Fibroblast of villous mesenchyme (primary cell): ENCODE data around the gene FOXO3. TPM values are rescaled to one million over a fixed set of nuclear protein-coding genes. Genes with fewer than 3 reads are reported as not detected.

Experiments
- DNase-seq: peaks from one replicate; pipeline ENCODE4 v3.0.0-alpha.2; 2010; ENCODE audit warnings: low read depth
- H3K4me3 ChIP-seq: 2 replicates; pipeline ENCODE4 v1.5.1; 2011; ENCODE audit warnings: low read depth, mild to moderate bottlenecking, low read length
- CTCF ChIP-seq: IDR thresholded peaks from 2 replicates; pipeline ENCODE4 v1.5.1; 2012; ENCODE audit warnings: low read depth, mild to moderate bottlenecking, low read length; ENCODE audit not compliant: insufficient read depth
- total RNA-seq: library from RNA; depleted of rRNA; stranded (reverse); fragments of >200 nt; gene quantifications from 2 replicates; pipeline ENCODE4 v1.2.3, GENCODE V29; 2012

Gene FOXO3
- total RNA-seq, 1 donor: 43.2 TPM

GRCh38 chr6:108544606-108545005 lies 16.1 kb upstream of the FOXO3 start:
- H3K4me3 ChIP-seq: no peak overlapping the region
- peak; percentile 64 for DNase-seq
- no peak for TF ChIP-seq CTCF

GRCh38 chr6:108546079-108547049 lies 14.4 kb upstream of the FOXO3 start:
- no peak for TF ChIP-seq CTCF
- H3K4me3 ChIP-seq: no peak overlapping the region
- no peak for DNase-seq

- H3K4me3 ChIP-seq: no peak overlapping the region
- TF ChIP-seq CTCF: no peak
- no peak for DNase-seq
These were observed 11.5 kb upstream of the FOXO3 start for GRCh38 chr6:108549241-108549640.

GRCh38 chr6:108549741-108550140 lies 11.0 kb upstream of the FOXO3 start:
- H3K4me3 ChIP-seq: no peak overlapping the region
- no peak for DNase-seq
- no peak for TF ChIP-seq CTCF

- no peak for TF ChIP-seq CTCF
- no peak for DNase-seq
- no peak overlapping the region for H3K4me3 ChIP-seq
These were observed 10.5 kb upstream of the FOXO3 start for GRCh38 chr6:108550256-108550655.

GRCh38 chr6:108555399-108556052 lies 5.2 kb upstream of the FOXO3 start:
- H3K4me3 ChIP-seq: no peak overlapping the region
- DNase-seq: no peak
- TF ChIP-seq CTCF: no peak
